Breast epithelium (tissue), 4 donors: ENCODE data around the gene ITPKB. TPM values are rescaled to one million over a fixed set of nuclear protein-coding genes. Genes with fewer than 3 reads are reported as not detected.

Experiments
- DNase-seq, 2 donors: peaks; one replicate each; pipeline ENCODE4 v3.0.0-alpha.2; 2019; ENCODE audit warnings: low spot score in 2 of 2
- H3K27ac ChIP-seq, 2 donors: fragments of 200-600 bp; sonication (generic) in 1 of 2; one replicate each; pipeline ENCODE4 v1.5.1; 2016 to 2019; ENCODE audit warnings: mild to moderate bottlenecking in 1 of 2
- H3K27me3 ChIP-seq, 2 donors: fragments of 200-600 bp; sonication (generic) in 1 of 2; one replicate each; pipeline versions ENCODE4 v1.5.1 to v1.6.0; 2017 to 2019; ENCODE audit warnings: control low read depth in 1 of 2, mild to moderate bottlenecking in 1 of 2
- H3K36me3 ChIP-seq: fragments of 200-600 bp; one replicate; pipeline ENCODE4 v1.5.1; 2019
- H3K4me1 ChIP-seq, 2 donors: fragments of 200-600 bp; sonication (generic); one replicate each; pipeline ENCODE4 v1.5.1; 2016 to 2019; ENCODE audit warnings: control low read depth in 1 of 2
- H3K4me3 ChIP-seq, 3 donors: fragments of 200-600 bp; sonication (generic); 1 replicate in 2 of 3; 2 replicates in 1 of 3; pipeline ENCODE4 v1.5.1; 2016 to 2019; ENCODE audit warnings: mild to moderate bottlenecking in 3 of 3, moderate library complexity in 2 of 3
- H3K9me3 ChIP-seq, 2 donors: fragments of 200-600 bp; sonication (generic) in 1 of 2; one replicate each; pipeline ENCODE4 v1.5.1; 2016 to 2019; ENCODE audit warnings: control low read depth in 1 of 2
- POLR2A ChIP-seq: fragments of 450-650 bp; IDR thresholded peaks from one replicate; pipeline ENCODE4 v1.6.1; 2016; ENCODE audit warnings: antibody characterized with exemption, mild to moderate bottlenecking, moderate library complexity
- POLR2AphosphoS5 ChIP-seq, 3 donors: sonication (generic); formaldehyde crosslinking; IDR thresholded peaks; one replicate each; pipeline ENCODE4 v1.6.1; 2017; ENCODE audit warnings: antibody characterized with exemption in 3 of 3
- intact Hi-C: fragments of 100-400 bp; cut with DNase I; formaldehyde crosslinking; loops from one replicate; pipeline ENCODE4 v1.15.1; 2023; ENCODE audit warnings: low total_unique reads
- total RNA-seq, 3 donors: library from RNA; depleted of rRNA; stranded (reverse); fragments of >200 nt; gene quantifications; one replicate each; pipeline ENCODE4 v1.1.0, GENCODE V29; 2016
- TF ChIP-seq, protein P1 (sequence below), 3 donors: fragments of 450-650 bp; IDR thresholded peaks; one replicate each; pipeline ENCODE4 v1.5.1; 2016 to 2017; ENCODE audit warnings: antibody characterized with exemption in 3 of 3, mild to moderate bottlenecking in 3 of 3, moderate library complexity in 3 of 3

Gene ITPKB
- total RNA-seq, 3 donors from 2014 or later: 24.0 to 37.6 (median 25.6) TPM

GRCh38 chr1:226731257-226731893 is 7.7 kb downstream of the ITPKB start:
- H3K27me3 ChIP-seq: no peaks in the 10 kb centered on the region
- no peak for DNase-seq
- peaks cover 5 to 11% of the 10 kb centered on the region in 2 donors for H3K4me1 ChIP-seq
- TF ChIP-seq POLR2A (no peak), POLR2AphosphoS5 (IDR thresholded peaks at IDR 0.05) (no peak)
- TF ChIP-seq, protein P1, sequence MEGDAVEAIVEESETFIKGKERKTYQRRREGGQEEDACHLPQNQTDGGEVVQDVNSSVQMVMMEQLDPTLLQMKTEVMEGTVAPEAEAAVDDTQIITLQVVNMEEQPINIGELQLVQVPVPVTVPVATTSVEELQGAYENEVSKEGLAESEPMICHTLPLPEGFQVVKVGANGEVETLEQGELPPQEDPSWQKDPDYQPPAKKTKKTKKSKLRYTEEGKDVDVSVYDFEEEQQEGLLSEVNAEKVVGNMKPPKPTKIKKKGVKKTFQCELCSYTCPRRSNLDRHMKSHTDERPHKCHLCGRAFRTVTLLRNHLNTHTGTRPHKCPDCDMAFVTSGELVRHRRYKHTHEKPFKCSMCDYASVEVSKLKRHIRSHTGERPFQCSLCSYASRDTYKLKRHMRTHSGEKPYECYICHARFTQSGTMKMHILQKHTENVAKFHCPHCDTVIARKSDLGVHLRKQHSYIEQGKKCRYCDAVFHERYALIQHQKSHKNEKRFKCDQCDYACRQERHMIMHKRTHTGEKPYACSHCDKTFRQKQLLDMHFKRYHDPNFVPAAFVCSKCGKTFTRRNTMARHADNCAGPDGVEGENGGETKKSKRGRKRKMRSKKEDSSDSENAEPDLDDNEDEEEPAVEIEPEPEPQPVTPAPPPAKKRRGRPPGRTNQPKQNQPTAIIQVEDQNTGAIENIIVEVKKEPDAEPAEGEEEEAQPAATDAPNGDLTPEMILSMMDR (IDR thresholded peaks at IDR 0.05): no peak
- H3K9me3 ChIP-seq: no peaks in the 10 kb centered on the region
- H3K27ac ChIP-seq: no peak overlapping the region
- peak overlapping the region in 1 of 3 donors; percentile 7 for H3K4me3 ChIP-seq
- intact Hi-C loops: no loop called here
- no peaks in the 10 kb centered on the region for H3K36me3 ChIP-seq

- no peak for DNase-seq
- TF ChIP-seq POLR2A (no peak), POLR2AphosphoS5 (IDR thresholded peaks at IDR 0.05) (no peak)
- TF ChIP-seq, protein P1 (IDR thresholded peaks at IDR 0.05): no peak
Observed at GRCh38 chr1:226730836-226731235, 8.2 kb downstream of the ITPKB start.

GRCh38 chr1:226730071-226730470 is 9.0 kb downstream of the ITPKB start:
- no peak overlapping the region for H3K27ac ChIP-seq
- TF ChIP-seq, protein P1 (IDR thresholded peaks at IDR 0.05): no peak
- TF ChIP-seq POLR2A: no peak
- TF ChIP-seq POLR2AphosphoS5 (IDR thresholded peaks at IDR 0.05): no peak
- peaks cover 0 to 11% of the 10 kb centered on the region in 2 donors for H3K4me1 ChIP-seq
- DNase-seq: no peak
- intact Hi-C loops: no loop called here
- H3K4me3 ChIP-seq: no peak overlapping the region
- H3K36me3 ChIP-seq: no peaks in the 10 kb centered on the region
- H3K27me3 ChIP-seq: no peaks in the 10 kb centered on the region
- no peaks in the 10 kb centered on the region for H3K9me3 ChIP-seq

More at GRCh38 chr1:226730836-226731235, 8.2 kb downstream of the ITPKB start:
- no peaks in the 10 kb centered on the region for H3K36me3 ChIP-seq
- H3K27ac ChIP-seq: no peak overlapping the region
- peaks cover under 1 to 11% of the 10 kb centered on the region in 2 donors for H3K4me1 ChIP-seq
- intact Hi-C loops: no loop called here
- no peak overlapping the region for H3K4me3 ChIP-seq
- H3K9me3 ChIP-seq: no peaks in the 10 kb centered on the region
- H3K27me3 ChIP-seq: no peaks in the 10 kb centered on the region

DNA sequence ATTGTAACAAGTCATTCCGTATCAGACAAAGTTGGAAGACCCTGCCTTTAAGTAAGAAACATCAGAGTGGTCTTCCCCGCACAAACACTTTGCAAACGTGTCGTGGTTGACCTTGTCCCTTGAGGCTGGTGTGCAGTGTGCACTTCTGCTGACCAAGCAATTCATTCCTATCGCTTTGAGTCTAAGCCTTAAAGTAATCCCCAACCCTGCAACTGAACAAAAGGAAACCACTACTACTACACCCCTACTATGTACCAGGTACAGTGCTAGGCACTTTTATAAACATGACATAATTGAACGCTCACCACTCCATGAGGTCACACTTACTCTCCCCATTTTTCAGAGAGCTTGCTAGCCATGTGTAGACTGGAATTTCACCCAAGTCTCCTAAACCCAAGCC is 10.6 kb downstream of the ITPKB start:
- no peak for TF ChIP-seq POLR2AphosphoS5 (IDR thresholded peaks at IDR 0.05)
- no peak overlapping the region for H3K4me3 ChIP-seq
- intact Hi-C loops: no loop called here
- no peak for DNase-seq
- H3K36me3 ChIP-seq: no peaks in the 10 kb centered on the region
- H3K27me3 ChIP-seq: no peaks in the 10 kb centered on the region
- peaks cover 0 to 13% of the 10 kb centered on the region in 2 donors for H3K4me1 ChIP-seq
- H3K27ac ChIP-seq: no peak overlapping the region
- no peaks in the 10 kb centered on the region for H3K9me3 ChIP-seq

GRCh38 chr1:226725897-226726267 is 13.2 kb downstream of the ITPKB start:
- no peaks in the 10 kb centered on the region for H3K9me3 ChIP-seq
- no peak overlapping the region for H3K27ac ChIP-seq
- peaks cover 0 to 11% of the 10 kb centered on the region in 2 donors for H3K4me1 ChIP-seq
- no peaks in the 10 kb centered on the region for H3K36me3 ChIP-seq
- TF ChIP-seq POLR2AphosphoS5 (IDR thresholded peaks at IDR 0.05): no peak
- TF ChIP-seq, protein P1 (IDR thresholded peaks at IDR 0.05): no peak
- no peak for TF ChIP-seq POLR2A
- no peaks in the 10 kb centered on the region for H3K27me3 ChIP-seq
- no peak overlapping the region for H3K4me3 ChIP-seq
- no peak for DNase-seq
- intact Hi-C loops: no loop called here
